Midbrain (tissue), 1 donor: Measurements from ENCODE around the gene NCR3LG1.
A peak's percentile ranks its signal among the peaks of the same experiment; 100 is the strongest.

Experiments
- DNase-seq: peaks from one replicate; lab custom pipeline; 2025; lab: John Stamatoyannopoulos, UW

NCR3LG1 gene

DNA sequence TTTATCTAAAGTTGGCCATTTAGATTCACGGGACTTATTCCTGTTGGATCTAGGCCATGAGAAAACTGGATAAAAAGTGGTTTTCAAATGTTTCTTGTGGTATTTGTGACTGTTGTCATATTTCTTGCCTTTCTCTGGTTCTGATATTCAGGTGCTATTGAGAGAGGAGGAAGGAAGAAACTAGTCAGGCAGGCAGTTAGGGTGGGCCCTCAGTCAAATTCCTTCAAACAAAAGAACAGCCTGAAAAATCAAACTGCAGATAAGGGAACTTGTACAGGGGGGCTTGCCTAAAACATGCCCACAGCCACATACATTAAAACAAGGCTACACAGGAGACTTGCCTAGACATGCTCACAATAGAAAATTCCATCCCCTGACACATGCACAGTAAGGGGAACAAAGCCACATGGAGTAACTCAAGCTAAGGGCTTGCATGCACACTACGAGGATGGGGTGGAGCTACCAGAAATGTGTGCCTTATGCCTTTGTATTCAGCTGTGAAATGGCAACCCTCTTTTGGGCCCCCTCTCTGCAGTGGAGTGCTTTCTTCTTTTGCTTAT lies 18.2 kb downstream of the NCR3LG1 start:
- no peak for DNase-seq

DNA sequence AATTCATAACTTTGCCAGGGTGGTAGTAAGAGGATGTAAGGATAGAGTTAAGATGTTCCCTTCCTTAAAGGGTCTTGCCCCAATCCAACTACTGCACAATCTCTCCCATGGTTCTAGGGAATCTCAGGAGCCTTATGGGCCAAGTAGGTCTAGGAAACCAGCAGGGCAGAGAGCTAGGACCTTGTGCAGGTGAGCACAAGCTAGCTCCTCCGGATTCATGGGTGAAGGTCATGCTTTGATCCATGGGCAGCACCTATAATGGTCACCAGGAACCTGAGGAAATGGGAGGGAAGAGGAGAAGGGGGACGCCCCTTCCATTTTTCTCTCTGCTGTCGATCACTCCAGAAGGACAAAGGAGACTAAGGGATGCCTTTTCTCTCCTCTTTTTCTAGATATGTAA lies 20.0 kb downstream of the NCR3LG1 start:
- DNase-seq: no peak

DNA sequence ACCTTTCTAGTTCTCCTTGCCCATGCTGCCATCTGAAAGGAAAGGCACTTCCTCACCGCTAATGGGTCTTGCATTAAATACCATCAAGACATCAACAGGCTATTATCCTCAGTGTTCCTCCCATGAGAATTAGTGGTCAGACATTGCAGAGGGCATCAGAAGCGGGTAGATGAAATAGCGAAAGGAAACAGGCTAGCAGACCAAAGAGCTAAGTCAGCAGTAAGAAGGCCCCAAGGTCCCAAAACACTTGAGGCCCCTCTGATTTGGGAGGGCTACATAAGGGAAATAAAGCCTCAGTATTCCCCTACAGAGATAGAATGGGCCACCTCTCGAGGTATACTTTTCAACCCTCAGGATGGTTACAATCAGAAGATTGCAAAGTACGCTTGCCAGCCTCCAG lies 23.9 kb downstream of the NCR3LG1 start:
- no peak for DNase-seq

DNA sequence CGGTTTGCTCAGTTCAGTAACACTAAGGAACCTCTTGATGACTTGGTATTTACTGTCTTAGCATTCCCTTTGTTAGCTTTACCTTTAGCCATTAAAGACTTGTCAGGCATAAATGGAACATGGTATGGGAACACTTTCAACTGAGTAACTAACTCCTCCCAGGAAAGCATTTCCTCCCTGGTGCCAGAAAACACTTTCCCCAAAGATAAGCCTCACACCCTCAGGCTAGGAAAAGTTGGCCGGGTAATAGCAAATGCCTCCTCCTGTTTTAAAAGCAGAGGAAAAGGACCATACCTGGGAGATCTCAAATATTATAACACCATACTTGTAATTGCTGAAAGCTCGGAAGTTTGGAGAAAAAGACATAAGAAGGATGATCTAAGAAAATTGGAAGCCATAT lies 24.9 kb downstream of the NCR3LG1 start:
- no peak for DNase-seq

DNA sequence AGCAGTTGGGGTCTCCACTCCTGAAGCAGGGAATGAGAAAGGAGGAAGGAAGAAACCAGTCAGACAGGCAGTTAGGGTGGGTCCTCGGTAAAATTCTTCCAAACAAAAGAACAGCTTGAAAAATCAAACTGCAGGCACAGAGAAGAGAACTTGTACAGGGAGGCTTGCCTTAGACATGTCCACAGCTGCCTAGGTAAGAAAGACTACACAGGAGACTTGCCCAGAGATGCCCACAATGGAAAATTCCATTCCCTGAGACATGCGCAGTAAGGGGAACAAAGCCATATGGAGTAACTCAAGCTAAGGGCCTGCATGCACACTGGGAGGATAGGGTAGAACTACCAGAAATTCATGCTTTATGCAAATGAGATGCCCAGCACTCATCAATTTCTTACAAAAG lies 27.1 kb downstream of the NCR3LG1 start:
- no peak for DNase-seq

DNA sequence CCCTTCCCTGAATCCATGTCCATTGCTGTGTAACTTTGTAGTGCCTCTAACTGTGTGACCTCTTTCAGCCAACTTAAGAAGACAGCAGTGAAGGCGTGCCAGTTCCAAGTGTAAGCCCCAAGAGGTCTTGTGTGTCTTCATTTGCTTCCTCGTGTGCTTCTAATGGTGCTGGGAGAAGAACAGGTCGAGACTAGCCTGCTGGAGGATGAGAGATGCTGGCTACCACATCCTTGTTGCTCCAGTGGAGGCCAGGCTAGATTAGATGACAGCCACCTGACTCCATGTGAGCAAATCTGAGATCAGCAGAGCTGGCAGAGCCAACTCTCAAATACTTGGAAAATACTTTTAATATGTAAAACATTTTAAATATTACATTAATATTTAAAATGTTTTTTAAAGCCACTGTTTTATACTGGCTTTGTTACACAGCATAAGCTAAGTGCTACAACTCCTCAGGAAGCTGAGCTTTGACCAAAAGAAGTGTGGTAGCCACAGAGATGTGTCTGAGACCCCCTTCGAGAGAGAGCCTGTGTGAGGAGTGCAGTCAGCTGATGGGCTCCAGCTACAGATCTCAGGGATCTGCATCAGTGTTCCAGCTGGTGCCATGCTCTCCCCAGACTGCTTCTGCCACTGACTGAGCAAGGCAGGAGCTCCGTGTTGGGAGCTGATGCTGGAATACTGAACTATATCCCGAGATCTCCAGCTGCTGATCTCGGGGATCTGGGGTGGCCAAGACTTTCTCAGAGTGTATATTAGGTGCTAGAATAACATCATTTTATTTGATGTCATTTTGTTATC lies 28.0 kb downstream of the NCR3LG1 start:
- no peak for DNase-seq

DNA sequence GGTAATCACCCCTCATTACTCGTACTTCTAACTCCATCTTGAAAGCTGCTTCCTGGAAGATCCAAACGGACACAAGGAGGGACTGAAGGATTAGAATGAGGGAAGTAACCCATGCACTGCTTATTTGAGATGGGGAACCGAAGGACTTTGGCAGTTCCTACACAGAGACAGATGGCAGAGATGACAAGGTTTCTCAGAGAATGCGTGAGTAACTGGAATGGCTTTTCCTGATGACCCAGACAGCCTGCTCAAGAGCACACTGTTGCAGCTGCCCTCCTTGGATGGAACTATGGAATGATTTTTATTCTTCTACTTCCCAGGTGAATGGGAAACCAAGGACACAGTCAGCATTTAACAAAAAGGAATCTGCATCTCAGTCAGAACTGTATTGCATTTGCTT lies 29.6 kb downstream of the NCR3LG1 start:
- no peak for DNase-seq

DNA sequence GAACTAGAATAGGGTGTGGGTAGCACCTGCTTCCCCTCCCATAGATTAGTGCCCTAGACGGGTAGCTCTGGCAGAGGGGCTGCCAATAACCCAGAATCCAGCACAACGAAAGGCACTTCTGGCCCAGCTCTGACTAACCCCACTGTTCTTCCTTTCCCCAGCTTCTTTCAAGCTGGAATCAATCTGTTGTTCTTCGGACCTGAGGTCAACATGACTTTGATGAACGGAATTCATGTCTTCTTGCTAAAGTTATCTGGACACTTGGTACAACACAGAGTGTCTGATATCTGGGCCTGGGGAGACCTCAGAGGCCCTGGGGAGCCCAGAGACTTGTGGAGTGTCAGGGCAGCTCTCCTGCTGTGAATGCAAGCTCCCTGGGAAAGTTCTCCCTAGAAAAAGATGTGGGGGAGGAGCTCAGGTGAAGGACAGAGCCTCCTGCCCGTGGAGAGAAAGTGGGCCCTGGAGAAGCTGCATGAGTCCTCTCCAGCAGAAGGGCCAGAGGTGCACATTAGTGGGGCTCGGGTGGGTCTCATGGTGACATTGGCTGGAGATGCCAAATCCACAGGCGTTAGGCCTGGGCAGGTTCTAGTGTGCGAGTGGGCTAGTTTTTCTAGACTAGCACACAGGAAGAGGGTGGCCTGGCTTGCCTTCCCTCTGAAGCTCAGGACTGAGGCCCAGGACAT lies 30.6 kb downstream of the NCR3LG1 start:
- DNase-seq: no peak

DNA sequence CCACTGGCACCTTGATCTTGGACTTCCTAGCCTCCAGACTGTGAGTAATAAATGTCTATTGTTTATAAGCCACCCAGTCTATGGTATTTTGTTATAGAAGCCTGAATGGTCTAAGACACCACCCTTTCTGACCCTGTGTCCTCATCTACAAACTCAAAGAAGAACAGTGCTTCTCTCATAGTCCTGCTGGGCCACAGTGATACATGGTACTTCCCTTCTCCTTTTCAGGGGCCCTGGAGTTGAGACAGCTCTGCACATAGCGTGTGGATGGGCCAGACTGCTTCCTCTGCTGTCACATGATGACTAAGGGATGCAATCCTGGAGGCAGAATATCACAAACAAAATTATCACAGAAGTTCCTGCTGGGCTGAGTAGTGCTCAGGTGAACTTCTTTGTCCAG lies 31.9 kb downstream of the NCR3LG1 start:
- DNase-seq: no peak

DNA sequence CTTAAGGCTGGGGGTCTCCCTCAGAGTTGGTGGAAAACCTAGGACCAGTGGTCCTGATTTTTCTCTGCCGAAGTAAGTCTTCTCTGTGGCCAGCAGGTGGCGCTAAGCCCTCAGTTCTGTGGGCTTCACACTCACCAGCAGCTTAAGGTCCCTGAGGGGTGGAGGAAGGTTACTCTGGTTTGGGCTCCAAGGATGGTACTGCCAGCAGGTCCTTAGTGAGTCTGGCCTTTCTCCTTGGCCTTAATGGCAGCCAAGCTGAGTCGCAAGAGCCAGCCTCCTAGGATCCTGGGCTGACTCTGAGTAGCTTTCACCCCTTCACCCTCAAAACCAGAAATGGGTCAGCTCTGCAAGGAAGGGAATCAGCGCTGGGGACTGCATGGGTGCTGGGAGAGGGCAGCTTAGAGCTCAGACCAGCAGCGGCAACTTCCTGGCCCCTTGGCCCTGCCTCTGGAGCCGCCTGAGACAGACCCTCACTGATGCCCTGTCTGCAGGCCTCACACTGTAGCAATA lies 32.5 kb downstream of the NCR3LG1 start:
- peak; percentile 85 for DNase-seq

DNA sequence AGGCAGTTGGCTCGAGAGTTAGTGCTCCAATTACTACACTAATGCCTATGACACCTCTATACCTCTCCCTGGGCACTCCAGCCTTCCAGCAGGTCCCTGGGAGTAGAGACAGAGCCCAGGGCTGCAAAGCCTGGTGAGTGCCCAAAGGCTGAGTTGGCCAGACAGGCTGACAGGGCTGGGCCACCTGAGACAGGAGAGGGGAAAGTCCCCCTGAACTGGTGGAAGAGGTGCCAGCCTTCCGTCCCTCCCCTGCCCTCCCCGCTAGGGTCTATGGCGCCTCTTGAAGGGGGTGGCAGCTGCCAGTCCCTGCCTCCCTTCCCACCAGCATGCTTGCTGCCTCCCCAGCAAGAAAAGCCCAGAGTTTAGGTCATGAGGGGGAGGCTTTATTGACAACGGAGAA lies 33.9 kb downstream of the NCR3LG1 start:
- no peak for DNase-seq

DNA sequence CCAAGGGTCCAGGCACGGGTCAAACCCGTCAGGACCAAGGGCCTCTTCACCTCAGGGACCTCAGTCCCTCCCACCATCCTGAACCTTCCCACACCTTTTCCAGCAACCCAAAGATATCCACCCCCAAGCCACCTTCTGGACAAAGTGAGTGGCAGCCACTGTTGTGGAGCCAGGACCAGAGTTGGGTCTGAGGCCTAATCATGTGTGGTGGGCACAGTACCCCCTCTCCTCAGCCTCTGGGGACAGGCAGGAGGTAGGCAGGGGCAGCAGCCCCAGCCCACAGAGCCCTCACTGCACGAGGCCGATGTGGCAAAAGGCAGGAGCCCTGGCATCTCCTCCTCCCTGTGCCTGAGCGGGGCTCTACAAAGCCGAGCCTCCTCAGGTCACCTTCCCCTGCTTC lies 34.3 kb downstream of the NCR3LG1 start:
- DNase-seq: no peak

DNA sequence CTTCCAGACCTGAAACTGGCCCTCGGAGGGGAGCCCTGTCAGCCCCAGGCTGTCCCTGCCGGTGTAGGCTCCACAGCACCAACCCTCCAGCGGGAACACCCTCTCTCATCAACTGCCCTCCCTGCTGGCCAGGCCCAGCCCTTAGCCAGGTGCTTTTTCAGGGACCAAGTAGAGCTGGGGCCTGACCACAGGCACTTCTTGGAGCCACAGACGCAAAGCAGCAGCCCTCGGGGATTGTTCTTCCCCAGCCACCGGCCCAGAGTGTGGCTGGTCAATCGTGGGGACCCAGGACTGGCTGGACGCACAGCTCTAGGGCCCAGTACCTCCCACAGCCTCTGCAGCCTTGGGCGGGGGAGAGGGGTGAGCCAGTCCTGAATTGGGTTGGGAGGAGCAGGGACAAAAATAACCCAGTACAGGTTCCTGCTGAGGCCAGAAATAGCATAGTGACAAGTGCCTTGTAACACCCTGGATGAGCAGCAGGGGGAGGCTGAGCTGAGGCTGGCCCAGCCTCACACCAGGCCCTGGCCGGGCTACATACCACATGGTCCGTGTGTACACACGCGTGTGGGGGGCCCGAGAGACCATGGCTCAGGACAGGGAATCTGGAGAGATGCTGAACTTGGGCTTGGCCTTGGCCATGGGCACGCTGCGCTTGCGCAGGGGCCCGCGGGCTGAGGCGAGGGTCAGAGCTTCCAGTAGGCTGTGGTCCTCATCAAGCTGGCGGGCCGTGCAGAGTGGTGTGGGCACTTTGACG lies 34.9 kb downstream of the NCR3LG1 start:
- peak; percentile 52 for DNase-seq

DNA sequence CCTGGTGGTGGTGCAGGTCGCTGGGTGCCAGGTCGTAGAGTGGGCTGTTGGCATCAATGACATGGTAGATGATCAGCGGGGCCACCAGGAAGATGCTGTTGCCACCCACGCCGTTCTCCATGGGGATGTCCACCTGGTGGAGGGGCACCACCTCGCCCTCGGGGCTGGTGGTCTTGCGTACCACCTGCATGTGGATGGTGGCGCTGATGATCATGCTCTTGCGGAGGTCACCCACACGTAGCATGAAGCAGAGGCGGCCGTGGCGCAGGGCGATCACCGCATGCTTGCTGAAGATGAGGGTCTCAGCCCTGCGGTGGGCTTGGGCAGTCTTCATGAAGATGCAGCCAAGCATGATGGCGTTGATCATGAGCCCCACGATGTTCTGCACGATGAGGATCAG lies 35.7 kb downstream of the NCR3LG1 start:
- no peak for DNase-seq

DNA sequence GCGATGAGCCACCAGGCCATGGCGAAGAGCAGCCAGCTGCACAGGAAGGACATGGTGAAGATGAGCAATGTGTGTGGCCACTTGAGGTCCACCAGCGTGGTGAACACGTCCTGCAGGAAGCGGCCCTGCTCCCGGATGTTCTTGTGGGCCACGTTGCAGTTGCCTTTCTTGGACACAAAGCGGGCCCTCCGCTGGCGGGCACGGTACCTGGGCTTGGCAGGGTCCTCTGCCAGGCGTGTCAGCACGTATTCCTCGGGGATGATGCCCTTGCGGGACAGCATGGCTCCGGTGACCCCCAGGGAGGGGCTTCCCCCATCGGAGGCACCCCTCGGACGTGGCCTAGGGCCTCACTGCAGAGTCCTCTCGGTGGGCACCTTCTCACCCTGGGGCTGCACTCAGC lies 36.2 kb downstream of the NCR3LG1 start:
- no peak for DNase-seq

DNA sequence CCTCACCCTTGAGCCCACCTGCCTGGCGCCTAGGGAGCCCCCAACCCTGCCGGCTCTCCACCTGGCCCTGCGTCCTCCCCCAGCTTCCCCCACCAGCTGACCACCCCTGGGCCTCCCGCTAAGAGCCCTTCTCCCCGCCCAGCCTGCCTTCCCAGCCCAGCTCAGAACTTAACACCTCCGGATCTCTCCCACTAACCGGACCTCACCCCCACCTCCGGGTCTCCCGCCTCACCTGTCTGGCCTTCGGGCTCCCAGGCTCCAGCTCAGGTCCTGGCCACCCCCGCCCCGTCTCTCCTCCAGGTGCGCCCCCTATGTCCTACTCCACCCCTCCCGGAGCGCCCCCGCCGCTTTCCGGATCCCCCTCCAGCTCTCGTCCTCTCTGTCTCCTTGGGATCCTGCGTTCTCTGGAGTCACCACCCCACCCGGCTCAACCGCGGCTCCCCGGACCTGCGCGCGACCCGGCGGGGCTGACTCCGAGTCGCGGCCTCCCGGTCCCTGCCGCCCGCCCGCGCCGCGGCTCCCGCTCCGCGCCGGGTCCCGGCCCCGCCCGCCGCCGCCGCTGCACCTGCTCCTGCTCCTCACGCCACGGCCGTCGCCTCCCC lies 37.1 kb downstream of the NCR3LG1 start, which contains the start of gene KCNJ11:
Gene KCNJ11 (minus strand): TSS at position 51 of the 602 bp plus-strand sequence. CDS start 568 bp downstream, outside the sequence.
- no peak for DNase-seq

DNA sequence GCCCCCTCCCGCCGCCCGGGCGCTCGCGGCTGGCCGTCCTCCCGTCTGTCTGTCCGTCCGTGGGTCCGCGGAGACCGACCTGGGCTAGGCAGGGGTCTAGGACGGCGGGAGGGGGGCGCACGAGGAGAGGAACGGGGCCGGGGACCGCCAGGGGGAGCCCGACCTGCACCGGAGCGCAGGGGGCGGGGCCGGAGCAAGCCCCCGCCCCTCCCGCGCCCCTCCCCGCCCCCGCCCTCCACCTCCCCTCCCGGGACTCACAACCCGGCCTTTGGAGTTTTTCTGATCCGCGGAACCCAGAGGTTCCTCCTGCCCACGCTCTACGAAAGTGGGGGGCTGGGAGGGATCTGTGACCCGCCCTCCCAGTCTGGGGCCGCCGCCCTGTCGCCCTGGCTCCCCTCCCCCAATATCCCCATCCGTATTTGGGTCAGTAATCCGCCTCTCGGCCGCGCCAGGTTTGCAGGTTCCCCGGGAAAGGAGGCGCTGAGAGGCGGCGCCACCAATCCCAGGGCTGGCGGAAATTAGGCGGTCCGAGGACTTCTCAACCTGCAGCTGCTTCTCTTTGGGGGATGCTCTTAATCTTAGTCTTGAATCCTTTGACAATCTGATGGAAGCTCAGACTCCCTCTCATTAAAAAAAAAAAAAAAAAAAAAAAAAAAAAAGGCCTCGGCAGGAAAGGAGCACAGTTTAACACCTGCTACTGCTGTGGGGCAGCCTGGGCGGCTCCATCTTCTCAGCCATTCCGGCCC lies 37.8 kb downstream of the NCR3LG1 start:
- DNase-seq: peak; percentile 56

DNA sequence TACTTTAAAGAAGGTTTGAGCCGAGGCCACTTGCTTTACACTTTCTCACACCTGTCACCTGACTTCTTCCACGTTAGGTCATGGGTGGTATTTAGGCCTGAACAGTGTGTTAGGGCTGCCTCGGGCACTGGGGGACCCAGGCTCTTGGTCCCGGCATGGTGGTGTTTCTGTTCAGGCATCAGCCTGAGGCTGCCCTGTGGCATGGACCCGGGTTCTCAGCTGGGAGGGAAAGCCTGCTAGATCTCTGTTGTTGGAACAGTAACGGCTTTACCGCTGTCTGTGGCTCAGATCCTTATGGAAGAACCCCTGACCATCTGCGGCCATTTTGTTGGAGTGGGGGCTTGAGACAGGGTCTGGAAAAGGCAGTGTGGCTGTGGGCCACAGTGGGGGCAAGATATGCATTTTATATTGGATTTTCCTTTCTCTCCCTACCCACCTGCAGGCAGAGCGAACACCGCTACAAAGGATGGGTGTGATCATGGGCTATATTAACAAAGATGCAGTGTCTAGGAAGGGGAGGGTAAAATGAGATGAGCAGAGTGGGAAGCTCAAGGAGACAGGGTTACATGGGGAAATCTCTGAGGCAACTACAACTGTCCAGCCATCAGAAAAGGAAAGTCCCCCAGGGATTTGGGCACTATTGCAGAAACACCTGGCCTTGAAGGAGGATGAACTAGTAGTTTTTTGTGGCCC lies 38.5 kb downstream of the NCR3LG1 start:
- no peak for DNase-seq

DNA sequence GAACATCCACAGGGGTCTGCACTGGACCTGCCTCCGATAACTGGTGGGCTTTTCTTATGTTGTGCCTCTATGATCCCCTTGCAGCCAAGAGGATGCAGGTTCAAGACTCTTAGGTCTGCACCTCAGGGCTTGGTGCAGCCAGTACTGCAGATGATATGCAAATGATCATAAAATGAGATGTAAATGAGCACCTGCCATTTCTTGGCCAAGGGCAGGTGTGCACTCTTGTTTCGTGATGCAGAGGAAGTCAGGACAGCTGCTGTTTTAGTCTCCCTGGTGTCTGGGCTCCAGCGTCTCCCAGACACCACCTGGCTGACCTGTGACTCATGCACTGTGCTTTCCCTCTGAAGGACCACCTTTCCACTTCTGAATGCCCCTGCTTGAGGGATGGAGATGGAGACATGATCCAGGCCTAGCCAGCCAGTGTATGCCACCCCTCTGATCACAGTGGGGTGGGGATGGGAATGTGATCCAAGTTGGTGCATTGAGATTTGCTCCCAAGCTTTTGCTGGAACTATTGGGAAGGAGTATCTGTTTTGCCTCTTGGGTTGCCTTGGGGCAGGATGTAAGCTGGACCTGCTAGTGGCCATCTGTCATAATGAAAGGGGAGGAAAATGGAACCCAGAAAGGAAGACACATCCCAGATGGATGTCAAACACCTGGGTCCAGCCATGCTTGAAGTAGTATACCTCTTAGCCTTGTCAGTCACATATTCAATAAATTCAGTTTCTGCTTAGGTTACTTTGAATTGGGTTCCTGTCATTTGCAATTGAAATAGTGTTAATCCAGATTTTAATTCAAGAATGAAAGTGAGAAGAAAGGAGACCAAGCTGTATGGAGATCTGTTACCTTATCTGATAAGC lies 40.1 kb downstream of the NCR3LG1 start:
- no peak for DNase-seq

DNA sequence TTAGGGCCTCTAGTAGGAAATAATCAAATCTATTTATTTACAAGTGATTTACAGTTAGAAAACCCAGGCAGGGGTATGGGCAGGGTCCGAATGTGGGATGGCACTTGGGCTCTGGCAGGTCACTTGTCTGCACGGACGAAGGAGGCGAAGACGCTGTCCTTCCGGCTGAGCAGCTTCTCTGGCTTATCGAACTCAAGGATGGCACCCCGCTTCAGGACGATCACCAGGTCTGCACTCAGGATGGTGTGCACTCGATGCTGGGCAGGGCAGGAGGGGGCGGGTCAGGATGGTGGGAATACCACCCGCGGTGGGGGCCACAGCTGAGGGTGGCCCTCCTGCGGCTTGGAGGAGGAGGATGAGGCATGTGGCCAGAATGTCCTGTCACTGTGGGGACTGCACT lies 41.3 kb downstream of the NCR3LG1 start:
- DNase-seq: no peak
